Measurements from ENCODE around the gene KIF1A.
"Not testable (repeated sequence)": the region's sequence is repeated elsewhere in the genome, so short reads cannot be mapped to it uniquely, and the experiment has no call there.

KIF1A gene

GRCh38 chr2:240675345-240675744, 144.7 kb downstream of the KIF1A start:
- DNase-seq = not testable (repeated sequence)

- not testable (repeated sequence) for DNase-seq
Observed at GRCh38 chr2:240674461-240675184, 145.4 kb downstream of the KIF1A start.

- DNase-seq = no peak
Observed at GRCh38 chr2:240672701-240673190, 147.3 kb downstream of the KIF1A start.

GRCh38 chr2:240672076-240672700, 147.8 kb downstream of the KIF1A start:
- DNase-seq = no peak

- DNase-seq = no peak
Observed at GRCh38 chr2:240670950-240671349, 149.1 kb downstream of the KIF1A start.

- DNase-seq = no peak
Observed at GRCh38 chr2:240670402-240670801, 149.6 kb downstream of the KIF1A start.

GRCh38 chr2:240664622-240665021, 155.4 kb downstream of the KIF1A start:
- no peak for DNase-seq

Data from CD4-positive, alpha-beta T cell treated with Interleukin-17A for 4 hours (primary cell).